ENCODE measurements around the gene PPM1F. TPM values are rescaled to one million over a fixed set of nuclear protein-coding genes. Genes with fewer than 3 reads are reported as not detected.

PPM1F gene
- total RNA-seq (2022; extraction: Qiagen RNA extraction), result 16.3 to 20.0 TPM (median 17.4 TPM) in 5 replicates

GRCh38 chr22:21952586-21953571 is at the start of gene PPM1F:
Gene PPM1F (minus strand): TSS chr22:21952848. CDS start chr22:21946048, 6,800 bp downstream.

GRCh38 chr22:21982338-21982965 is 29.8 kb upstream of the PPM1F start, which contains the start of gene TOP3B:
Gene TOP3B (minus strand): TSS chr22:21982787. CDS start chr22:21975709, 7,078 bp downstream.

Other genes with a start within 250 kb of the PPM1F start
- 0.10 to 0.68 TPM (median 0.36 TPM) in 5 replicates for gene YPEL1, start 217.1 kb downstream of the PPM1F start, total RNA-seq (2022; extraction: Qiagen RNA extraction)
- 58.6 to 69.8 TPM (median 64.1 TPM) in 5 replicates for gene MAPK1, start 85.2 kb downstream of the PPM1F start, total RNA-seq (2022; extraction: Qiagen RNA extraction)
- gene TOP3B, start 29.9 kb upstream of the PPM1F start, total RNA-seq (2022; extraction: Qiagen RNA extraction), result 12.5 to 14.4 TPM (median 13.8 TPM) in 5 replicates